ENCODE data around the gene KREMEN2. TPM values are rescaled to one million over a fixed set of nuclear protein-coding genes. Genes with fewer than 3 reads are reported as not detected.

Gene KREMEN2
- total and polyA plus RNA-seq, 2 experiments from 2014 or later, result 3.6 to 4.9 TPM

GRCh38 chr16:2960183-2961010 is 3.7 kb upstream of the KREMEN2 start:
- peaks cover 20% of the 10 kb centered on the region for H3K4me1 ChIP-seq (ENCODE audit: insufficient read depth)
- H3K9me2 ChIP-seq (replicated peaks; ENCODE audit: insufficient read depth), result no peaks in the 10 kb centered on the region
- H3K79me2 ChIP-seq, result no peaks in the 10 kb centered on the region
- H2AFZ ChIP-seq, result no peak overlapping the region
- H3K9me3 ChIP-seq (ENCODE audit: low read depth), result no peaks in the 10 kb centered on the region
- 84% methylated on average over 17 of the region's 17 CpGs for WGBS (ENCODE audit: low lambda C conversion rate, missing lambda C conversion rate)
- H3K27ac ChIP-seq, result no peak overlapping the region
- H3K27me3 ChIP-seq, result peaks cover 33% of the 10 kb centered on the region
- DNase-seq (ENCODE audit: low spot score), result no peak
- no peak overlapping the region for H3K4me3 ChIP-seq
- no peak for TF ChIP-seq EZH2phosphoT487 (IDR thresholded peaks at IDR 0.05; ENCODE audit: low read depth, severe bottlenecking, unreplicated experiment)
- TF ChIP-seq EZH2 (IDR thresholded peaks at IDR 0.05; ENCODE audit: borderline replicate concordance), result no peak
- TF ChIP-seq CTCF (IDR thresholded peaks at IDR 0.05; ENCODE audit: poor library complexity), result no peak
- no peaks in the 10 kb centered on the region for H3K36me3 ChIP-seq (replicated peaks; ENCODE audit: insufficient read depth, low read depth)
- H3K4me2 ChIP-seq, result no peak overlapping the region
- H4K20me1 ChIP-seq (ENCODE audit: insufficient read depth, poor library complexity, severe bottlenecking), result no peaks in the 10 kb centered on the region

GRCh38 chr16:2962334-2963073 is 1.6 kb upstream of the KREMEN2 start:
- Histone ChIP-seq H3K36me3 (replicated peaks; ENCODE audit: insufficient read depth, low read depth) (no peaks in the 10 kb centered on the region), H3K9me2 (replicated peaks; ENCODE audit: insufficient read depth) (no peaks in the 10 kb centered on the region), H3K4me3 (no peak overlapping the region), H2AFZ (no peak overlapping the region), H3K4me2 (peak overlapping the region; percentile 98), H4K20me1 (ENCODE audit: insufficient read depth, poor library complexity, severe bottlenecking) (no peaks in the 10 kb centered on the region), H3K27ac (no peak overlapping the region), H3K79me2 (no peaks in the 10 kb centered on the region), H3K27me3 (peaks cover 38% of the 10 kb centered on the region), H3K9me3 (ENCODE audit: low read depth) (no peaks in the 10 kb centered on the region), H3K4me1 (ENCODE audit: insufficient read depth) (peaks cover 20% of the 10 kb centered on the region)
- DNase-seq (ENCODE audit: low spot score), result no peak
- 54% methylated on average over 26 of the region's 28 CpGs for WGBS (ENCODE audit: low lambda C conversion rate, missing lambda C conversion rate)
- TF ChIP-seq EZH2 (IDR thresholded peaks at IDR 0.05; ENCODE audit: borderline replicate concordance) (no peak), CTCF (IDR thresholded peaks at IDR 0.05; ENCODE audit: poor library complexity) (no peak), EZH2phosphoT487 (IDR thresholded peaks at IDR 0.05; ENCODE audit: low read depth, severe bottlenecking, unreplicated experiment) (no peak)

- Histone ChIP-seq H3K36me3 (replicated peaks; ENCODE audit: insufficient read depth, low read depth) (no peaks in the 10 kb centered on the region), H4K20me1 (ENCODE audit: insufficient read depth, poor library complexity, severe bottlenecking) (no peaks in the 10 kb centered on the region), H3K27me3 (peaks cover 38% of the 10 kb centered on the region), H3K27ac (no peak overlapping the region), H3K4me2 (peak overlapping the region; percentile 98), H3K4me3 (no peak overlapping the region), H3K9me3 (ENCODE audit: low read depth) (no peaks in the 10 kb centered on the region), H3K4me1 (ENCODE audit: insufficient read depth) (peaks cover 20% of the 10 kb centered on the region), H3K79me2 (no peaks in the 10 kb centered on the region), H3K9me2 (replicated peaks; ENCODE audit: insufficient read depth) (no peaks in the 10 kb centered on the region), H2AFZ (no peak overlapping the region)
- TF ChIP-seq EZH2phosphoT487 (IDR thresholded peaks at IDR 0.05; ENCODE audit: low read depth, severe bottlenecking, unreplicated experiment) (peak; percentile 13), EZH2 (IDR thresholded peaks at IDR 0.05; ENCODE audit: borderline replicate concordance) (peak; percentile 26), CTCF (IDR thresholded peaks at IDR 0.05; ENCODE audit: poor library complexity) (no peak)
- DNase-seq (ENCODE audit: low spot score), result peak; percentile 39
- 2% methylated on average over 10 of the region's 40 CpGs for WGBS (ENCODE audit: low lambda C conversion rate, missing lambda C conversion rate)
Measured at GRCh38 chr16:2963074-2963722, 877 bp upstream of the KREMEN2 start.
